Sigmoid colon (tissue), 7 donors: ENCODE results near the gene GLRA3. TPM values are rescaled to one million over a fixed set of nuclear protein-coding genes. Genes with fewer than 3 reads are reported as not detected.

Experiments
- DNase-seq: peaks from one replicate; pipeline ENCODE4 v3.0.0-alpha.2; 2019
- H3K27ac ChIP-seq, 4 donors: fragments of 200-600 bp; sonication (generic); one replicate each; pipeline ENCODE4 v1.5.1; 2016 to 2019; ENCODE audit warnings: mild to moderate bottlenecking in 1 of 4
- H3K27me3 ChIP-seq, 3 donors: fragments of 200-600 bp; sonication (generic); one replicate each; pipeline ENCODE4 v1.5.1; 2019; ENCODE audit warnings: mild to moderate bottlenecking in 1 of 3
- H3K36me3 ChIP-seq, 4 donors: fragments of 200-600 bp; sonication (generic); one replicate each; pipeline ENCODE4 v1.5.1; 2016 to 2019
- H3K4me1 ChIP-seq, 4 donors: fragments of 200-600 bp; sonication (generic); one replicate each; pipeline ENCODE4 v1.5.1; 2017 to 2019
- H3K4me3 ChIP-seq, 4 donors: fragments of 200-600 bp; sonication (generic); one replicate each; pipeline ENCODE4 v1.5.1; 2017 to 2019; ENCODE audit warnings: mild to moderate bottlenecking in 2 of 4, moderate library complexity in 1 of 4
- H3K9me3 ChIP-seq, 4 donors: fragments of 200-600 bp in 3 of 4; sonication (generic) in 3 of 4; one replicate each; pipeline versions ENCODE4 v1.5.1 to v1.6.1; 2013 to 2019
- EP300 ChIP-seq, 4 donors: sonication (generic); formaldehyde crosslinking; IDR thresholded peaks; one replicate each; pipeline ENCODE4 v1.6.1; 2017; ENCODE audit warnings: antibody characterized with exemption in 4 of 4
- POLR2A ChIP-seq, 2 donors: fragments of 450-650 bp; IDR thresholded peaks; one replicate each; pipeline ENCODE4 v1.6.1; 2016; ENCODE audit warnings: antibody characterized with exemption in 2 of 2, mild to moderate bottlenecking in 2 of 2, moderate library complexity in 2 of 2
- POLR2AphosphoS5 ChIP-seq, 4 donors: sonication (generic); formaldehyde crosslinking; IDR thresholded peaks; one replicate each; pipeline ENCODE4 v1.6.1; 2017; ENCODE audit warnings: antibody characterized with exemption in 4 of 4
- WGBS, 2 donors: extraction: QIAGEN DNeasy Blood & Tissue Kit; methylation state at CpG; one replicate each; pipeline ENCODE4 v1.1.7; 2013; 5-methylcytosine and 5-hydroxymethylcytosine counted together
- intact Hi-C: fragments of 100-400 bp; cut with DNase I; formaldehyde crosslinking; loops from one replicate; pipeline ENCODE4 v1.15.1; 2023
- polyA plus RNA-seq, 3 donors: library from polyadenylated mRNA; stranded (reverse); fragments of 200-250 nt; gene quantifications; one replicate each; pipeline ENCODE4 v1.2.3, GENCODE V29; 2013
- total RNA-seq, 4 donors: library from RNA; depleted of rRNA; stranded (reverse); fragments of >200 nt; gene quantifications; one replicate each; pipeline ENCODE4 v1.1.0, GENCODE V29; 2016
- TF ChIP-seq, protein P1 (sequence below), 4 experiments: fragments of 450-650 bp in 3 of 4; fragments of 200-600 bp in 1 of 4; IDR thresholded peaks; one replicate each; pipeline ENCODE4 v1.5.1; 2016 to 2019; ENCODE audit warnings: antibody characterized with exemption in 4 of 4, mild to moderate bottlenecking in 3 of 4, moderate library complexity in 2 of 4
- donor health status: healthy with polysubstance abuse.
- donor health status: Bipolar disorder and iron deficiency.
- donor health status: healthy.

Gene GLRA3
- total and polyA plus RNA-seq, 7 donors: under 0.01 to 0.33 (median 0.04) TPM; not detected in 2

GRCh38 chr4:174815282-174815681 is 13.8 kb downstream of the GLRA3 start:
- peaks cover 0 to 4% (median 0%) of the 10 kb centered on the region in 4 donors for H3K9me3 ChIP-seq
- intact Hi-C loops: no loop called here
- DNase-seq: no peak
- WGBS, 2 donors: 91 to 92% methylated on average over 3 of the region's 3 CpGs
- no peak overlapping the region for H3K27ac ChIP-seq
- H3K4me1 ChIP-seq: no peaks in the 10 kb centered on the region
- TF ChIP-seq EP300 (IDR thresholded peaks at IDR 0.05) (no peak), POLR2AphosphoS5 (IDR thresholded peaks at IDR 0.05) (no peak), POLR2A (IDR thresholded peaks at IDR 0.05) (no peak)
- TF ChIP-seq, protein P1, sequence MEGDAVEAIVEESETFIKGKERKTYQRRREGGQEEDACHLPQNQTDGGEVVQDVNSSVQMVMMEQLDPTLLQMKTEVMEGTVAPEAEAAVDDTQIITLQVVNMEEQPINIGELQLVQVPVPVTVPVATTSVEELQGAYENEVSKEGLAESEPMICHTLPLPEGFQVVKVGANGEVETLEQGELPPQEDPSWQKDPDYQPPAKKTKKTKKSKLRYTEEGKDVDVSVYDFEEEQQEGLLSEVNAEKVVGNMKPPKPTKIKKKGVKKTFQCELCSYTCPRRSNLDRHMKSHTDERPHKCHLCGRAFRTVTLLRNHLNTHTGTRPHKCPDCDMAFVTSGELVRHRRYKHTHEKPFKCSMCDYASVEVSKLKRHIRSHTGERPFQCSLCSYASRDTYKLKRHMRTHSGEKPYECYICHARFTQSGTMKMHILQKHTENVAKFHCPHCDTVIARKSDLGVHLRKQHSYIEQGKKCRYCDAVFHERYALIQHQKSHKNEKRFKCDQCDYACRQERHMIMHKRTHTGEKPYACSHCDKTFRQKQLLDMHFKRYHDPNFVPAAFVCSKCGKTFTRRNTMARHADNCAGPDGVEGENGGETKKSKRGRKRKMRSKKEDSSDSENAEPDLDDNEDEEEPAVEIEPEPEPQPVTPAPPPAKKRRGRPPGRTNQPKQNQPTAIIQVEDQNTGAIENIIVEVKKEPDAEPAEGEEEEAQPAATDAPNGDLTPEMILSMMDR (IDR thresholded peaks at IDR 0.05): no peak
- H3K27me3 ChIP-seq: no peaks in the 10 kb centered on the region
- H3K36me3 ChIP-seq: no peaks in the 10 kb centered on the region
- no peak overlapping the region for H3K4me3 ChIP-seq

DNA sequence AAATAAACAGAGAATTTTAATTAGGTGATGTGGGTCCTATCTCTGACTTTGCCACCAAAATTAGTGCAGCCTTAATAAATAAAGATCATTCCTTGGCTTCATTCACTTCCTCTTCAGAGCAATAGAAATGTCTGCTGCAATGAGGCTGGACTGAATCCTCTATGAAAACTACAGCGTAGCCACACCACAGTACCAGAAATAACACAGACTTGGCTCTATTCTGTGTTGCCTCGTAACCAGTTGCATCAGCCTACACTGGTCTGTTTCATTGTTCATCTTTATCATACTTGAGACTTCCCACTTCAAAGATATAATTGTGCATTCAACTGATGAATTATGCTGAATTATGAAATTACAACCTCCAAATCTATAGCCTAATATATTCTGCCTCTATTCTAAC is 15.8 kb downstream of the GLRA3 start:
- no peak for TF ChIP-seq POLR2AphosphoS5 (IDR thresholded peaks at IDR 0.05)
- no peak for TF ChIP-seq EP300 (IDR thresholded peaks at IDR 0.05)
- TF ChIP-seq POLR2A (IDR thresholded peaks at IDR 0.05): no peak
- TF ChIP-seq, protein P1 (IDR thresholded peaks at IDR 0.05): no peak
- no peak for DNase-seq
- intact Hi-C loops: no loop called here
- Histone ChIP-seq H3K27me3 (no peaks in the 10 kb centered on the region), H3K9me3 (peaks cover 0 to 4% (median 0%) of the 10 kb centered on the region in 4 donors), H3K4me3 (no peak overlapping the region), H3K27ac (no peak overlapping the region), H3K36me3 (no peaks in the 10 kb centered on the region), H3K4me1 (no peaks in the 10 kb centered on the region)
- WGBS, 2 donors: 83 to 84% methylated on average over 2 of the region's 2 CpGs

GRCh38 chr4:174810834-174811233 is 18.2 kb downstream of the GLRA3 start:
- TF ChIP-seq, protein P1 (IDR thresholded peaks at IDR 0.05): no peak
- no peak for TF ChIP-seq POLR2A (IDR thresholded peaks at IDR 0.05)
- no peak for TF ChIP-seq EP300 (IDR thresholded peaks at IDR 0.05)
- TF ChIP-seq POLR2AphosphoS5 (IDR thresholded peaks at IDR 0.05): no peak
- H3K27me3 ChIP-seq: no peaks in the 10 kb centered on the region
- 51 to 66% methylated on average over 2 of the region's 2 CpGs for WGBS, 2 donors
- no peaks in the 10 kb centered on the region for H3K36me3 ChIP-seq
- H3K9me3 ChIP-seq: peaks cover 0 to 4% (median 0%) of the 10 kb centered on the region in 4 donors
- no peaks in the 10 kb centered on the region for H3K4me1 ChIP-seq
- no peak for DNase-seq
- H3K4me3 ChIP-seq: no peak overlapping the region
- no peak overlapping the region for H3K27ac ChIP-seq
- intact Hi-C loops: no loop called here

DNA sequence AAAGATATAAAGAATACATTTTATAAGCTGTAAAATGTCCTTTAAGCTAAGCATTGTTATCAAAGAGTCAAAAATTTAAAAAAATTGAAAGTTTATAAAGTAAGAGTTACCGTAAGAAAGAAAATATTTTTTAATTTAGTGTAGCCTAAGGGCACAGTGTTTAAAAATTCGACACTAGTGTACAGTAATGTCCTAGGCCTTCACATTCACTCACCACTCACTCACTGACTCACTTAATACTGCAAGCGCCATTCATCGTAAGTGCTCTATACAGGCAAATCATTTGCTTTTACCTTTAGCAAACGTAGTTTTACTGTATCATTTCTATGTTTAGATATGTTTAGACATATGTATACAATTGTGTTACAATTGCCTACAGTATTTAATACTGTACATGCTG is 20.2 kb downstream of the GLRA3 start:
- 67 to 78% methylated on average over 5 of the region's 5 CpGs for WGBS, 2 donors
- no peak overlapping the region for H3K27ac ChIP-seq
- TF ChIP-seq EP300 (IDR thresholded peaks at IDR 0.05): no peak
- TF ChIP-seq POLR2A (IDR thresholded peaks at IDR 0.05): no peak
- TF ChIP-seq, protein P1 (IDR thresholded peaks at IDR 0.05): no peak
- no peak for TF ChIP-seq POLR2AphosphoS5 (IDR thresholded peaks at IDR 0.05)
- no peaks in the 10 kb centered on the region for H3K36me3 ChIP-seq
- H3K4me1 ChIP-seq: no peaks in the 10 kb centered on the region
- no peak overlapping the region for H3K4me3 ChIP-seq
- no peak for DNase-seq
- no peaks in the 10 kb centered on the region for H3K9me3 ChIP-seq
- intact Hi-C loops: no loop called here
- no peaks in the 10 kb centered on the region for H3K27me3 ChIP-seq

DNA sequence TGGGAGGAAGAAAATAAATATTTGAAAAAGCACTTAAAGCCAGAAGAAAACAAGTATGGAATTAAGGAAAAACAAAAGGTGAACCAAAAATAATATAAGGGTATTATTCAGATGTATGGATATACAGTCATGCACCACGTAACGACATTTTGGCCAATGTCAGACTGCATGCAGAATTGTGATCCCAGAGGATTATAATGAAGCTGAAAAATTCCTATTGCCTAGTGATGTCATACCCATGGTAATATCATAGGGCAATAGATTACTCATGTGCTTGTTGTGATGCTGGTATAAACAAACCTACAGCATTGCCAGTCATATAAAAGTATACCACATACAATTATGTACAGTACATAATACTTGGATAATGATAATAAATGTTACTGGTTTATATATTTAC is 20.9 kb downstream of the GLRA3 start:
- TF ChIP-seq, protein P1 (IDR thresholded peaks at IDR 0.05): no peak
- TF ChIP-seq POLR2A (IDR thresholded peaks at IDR 0.05) (no peak), POLR2AphosphoS5 (IDR thresholded peaks at IDR 0.05) (no peak), EP300 (IDR thresholded peaks at IDR 0.05) (no peak)
- intact Hi-C loops: no loop called here
- H3K36me3 ChIP-seq: no peaks in the 10 kb centered on the region
- 83 to 88% methylated on average over 2 of the region's 2 CpGs for WGBS, 2 donors
- H3K27me3 ChIP-seq: no peaks in the 10 kb centered on the region
- no peaks in the 10 kb centered on the region for H3K9me3 ChIP-seq
- H3K4me3 ChIP-seq: no peak overlapping the region
- H3K27ac ChIP-seq: no peak overlapping the region
- no peaks in the 10 kb centered on the region for H3K4me1 ChIP-seq
- no peak for DNase-seq
